GM19324 (cell line): ENCODE data around the gene BTF3.

Source experiments
- ATAC-seq: cut with Tn5 transposase; IDR thresholded peaks from one replicate; pipeline ENCODE4 v1.9.1; 2021; ENCODE audit warnings: mild to moderate bottlenecking, moderate library complexity; ENCODE audit not compliant: unreplicated experiment, low FRiP score

Gene BTF3

GRCh38 chr5:73519531-73520283, 21.5 kb downstream of the BTF3 start:
- peak; percentile 81 for ATAC-seq

DNA sequence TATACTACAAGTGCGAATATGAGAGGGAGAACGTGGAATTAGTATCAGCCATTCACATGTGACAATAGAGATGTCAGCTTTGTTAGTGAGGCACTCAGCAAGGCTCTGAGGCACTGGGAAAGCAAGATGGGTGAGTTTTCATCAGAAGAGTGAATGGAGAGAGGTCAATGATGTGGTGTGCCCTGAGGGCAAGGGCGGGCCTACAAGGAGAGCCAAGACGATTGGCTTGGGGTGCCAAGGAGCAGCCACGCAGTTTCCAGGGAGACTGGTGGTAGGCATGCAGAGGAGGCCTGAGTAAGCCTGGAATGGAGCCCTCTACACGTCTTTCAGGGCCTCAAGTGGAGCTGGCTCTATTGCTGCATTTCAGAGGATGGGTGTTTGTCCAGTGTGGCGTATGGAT, 24.7 kb downstream of the BTF3 start:
- ATAC-seq, result no peak

- no peak for ATAC-seq
These were observed 25.6 kb downstream of the BTF3 start for GRCh38 chr5:73523861-73524260.

- no peak for ATAC-seq
These were observed 27.5 kb downstream of the BTF3 start for GRCh38 chr5:73525606-73526203.

DNA sequence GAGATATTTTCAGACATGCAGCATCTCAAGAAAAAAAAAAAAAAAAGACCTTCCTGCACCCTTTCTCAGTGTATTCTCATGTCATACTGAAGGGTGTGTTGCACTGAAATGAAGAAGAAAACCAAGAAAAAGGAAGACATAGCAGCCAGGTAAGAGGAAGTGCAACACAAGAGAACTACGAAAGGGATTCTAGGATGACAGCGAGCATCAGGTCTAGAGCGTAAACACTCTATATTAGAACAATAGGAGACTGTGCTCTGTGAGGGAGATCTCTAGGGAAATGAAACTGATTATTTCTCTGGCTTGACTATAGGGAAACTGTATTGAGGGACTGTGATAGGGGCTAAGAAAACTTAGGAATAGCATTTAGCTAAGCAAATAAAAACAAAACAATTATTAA, 30.0 kb downstream of the BTF3 start:
- no peak for ATAC-seq

DNA sequence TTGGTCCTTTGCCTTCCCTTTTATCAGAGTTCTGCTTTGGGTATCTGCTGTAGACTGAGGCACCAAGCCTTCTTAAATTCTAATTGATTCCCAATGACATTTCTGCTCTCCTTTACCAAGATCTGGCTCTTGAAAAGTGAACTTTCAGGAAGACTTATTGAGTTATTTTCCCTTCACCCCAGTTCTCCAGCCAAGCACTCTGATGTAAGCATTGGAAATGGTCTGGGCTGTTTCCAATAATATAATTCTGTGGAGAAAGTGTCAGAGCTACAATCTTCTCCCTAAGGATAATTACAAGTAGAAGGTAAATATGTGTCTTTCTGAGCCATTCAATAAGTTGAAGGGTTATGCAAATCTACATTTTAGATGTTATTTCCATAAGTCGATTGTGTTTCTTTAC, 30.8 kb downstream of the BTF3 start:
- ATAC-seq, result no peak

- no peak for ATAC-seq
These were observed 33.1 kb downstream of the BTF3 start for GRCh38 chr5:73531356-73531755.

- ATAC-seq, result no peak
These were observed 34.0 kb downstream of the BTF3 start for GRCh38 chr5:73532195-73532594.

DNA sequence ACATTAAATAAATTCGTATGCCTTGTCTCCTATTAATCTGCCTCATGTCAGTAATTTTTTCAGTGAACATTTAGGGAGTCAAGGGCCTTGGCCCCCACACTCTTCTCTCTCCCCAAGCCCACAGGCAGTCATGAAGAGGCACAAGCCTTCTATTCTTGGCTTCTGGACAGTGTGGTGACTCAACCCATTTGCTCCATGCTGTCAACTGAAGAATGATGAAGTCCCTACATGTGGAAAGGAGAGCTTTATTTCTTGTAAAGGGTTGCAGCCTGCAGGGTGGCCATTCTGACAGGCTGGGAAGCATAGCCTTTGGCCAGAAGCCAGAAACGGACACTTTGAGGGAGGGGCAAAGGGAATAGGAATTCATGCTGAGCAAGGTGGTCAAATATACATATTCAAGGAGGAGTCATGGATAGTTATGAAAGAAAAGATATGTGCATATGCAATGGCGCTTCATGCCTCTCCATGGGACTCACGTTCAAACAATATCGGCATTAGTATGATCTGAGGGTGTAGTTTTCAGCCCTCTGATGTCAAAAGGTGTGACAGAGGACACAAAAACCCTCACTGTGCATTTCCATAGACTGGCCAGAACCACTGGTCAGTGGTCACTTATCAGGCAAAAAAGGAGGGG, 35.9 kb downstream of the BTF3 start:
- no peak for ATAC-seq

DNA sequence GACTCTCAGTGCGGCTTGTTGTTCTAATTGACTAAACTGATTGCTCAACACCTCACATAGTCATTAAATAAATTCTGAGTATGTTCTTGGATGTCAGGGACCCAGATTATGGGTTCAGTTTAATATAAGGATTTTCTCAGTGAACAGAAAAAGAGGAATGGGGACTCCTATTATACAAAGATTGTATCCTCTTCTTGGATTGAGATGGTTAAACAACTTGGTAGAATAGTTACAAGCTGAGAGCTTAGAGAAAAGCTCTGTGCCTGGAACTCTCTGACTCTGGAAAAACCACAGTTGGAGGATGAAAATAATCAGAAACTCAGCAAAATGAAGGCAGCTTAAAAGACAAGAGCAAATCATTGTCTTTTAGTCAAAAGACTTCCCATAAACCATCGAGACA, 36.7 kb downstream of the BTF3 start:
- no peak for ATAC-seq

GRCh38 chr5:73539730-73540129, 41.5 kb downstream of the BTF3 start:
- no peak for ATAC-seq

GRCh38 chr5:73540192-73540591, 42.0 kb downstream of the BTF3 start:
- no peak for ATAC-seq

- ATAC-seq, result no peak
These were observed 43.8 kb downstream of the BTF3 start for GRCh38 chr5:73542020-73542419.

- no peak for ATAC-seq
These were observed 46.5 kb downstream of the BTF3 start for GRCh38 chr5:73544429-73545402.

DNA sequence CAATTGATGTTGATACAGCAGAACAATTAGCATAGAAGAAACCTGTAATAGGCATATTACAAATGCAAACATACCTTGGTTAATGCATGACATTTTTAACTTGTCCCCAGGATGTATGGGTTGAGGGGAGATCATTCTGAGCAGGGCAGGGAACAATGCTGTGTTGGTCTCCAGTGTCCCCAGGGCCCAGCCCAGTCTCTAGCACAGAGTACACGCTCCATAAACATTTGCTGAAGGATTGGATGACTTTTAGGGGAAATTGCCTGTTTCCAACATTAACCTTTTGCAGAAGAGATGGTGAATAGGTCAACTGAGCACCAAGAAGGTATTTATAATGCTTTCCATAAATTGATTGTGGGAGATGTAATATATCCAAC, 47.1 kb downstream of the BTF3 start:
- ATAC-seq, result no peak

DNA sequence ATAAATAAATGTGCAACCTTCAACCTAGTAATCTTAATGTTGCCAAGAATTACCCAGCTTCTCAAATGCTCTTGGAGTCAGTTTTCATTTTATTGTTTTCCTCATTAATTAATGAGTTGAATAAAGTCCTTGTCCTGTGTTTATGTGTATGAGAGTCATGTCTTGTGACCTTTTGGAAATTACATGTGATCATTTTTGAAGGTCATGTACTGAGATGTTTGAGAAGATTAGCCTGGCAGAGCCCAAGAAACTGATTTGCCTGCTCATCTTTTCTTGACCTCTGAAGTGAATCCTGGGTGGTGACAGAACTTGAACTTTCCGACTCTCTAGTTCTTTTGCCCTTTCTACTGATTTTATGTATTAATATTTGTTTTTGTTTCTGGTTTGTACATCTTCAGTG, 51.8 kb downstream of the BTF3 start:
- ATAC-seq, result no peak

- no peak for ATAC-seq
These were observed 54.4 kb downstream of the BTF3 start for GRCh38 chr5:73552642-73553041.
